ENCODE results near the gene HIPK2.

DNA sequence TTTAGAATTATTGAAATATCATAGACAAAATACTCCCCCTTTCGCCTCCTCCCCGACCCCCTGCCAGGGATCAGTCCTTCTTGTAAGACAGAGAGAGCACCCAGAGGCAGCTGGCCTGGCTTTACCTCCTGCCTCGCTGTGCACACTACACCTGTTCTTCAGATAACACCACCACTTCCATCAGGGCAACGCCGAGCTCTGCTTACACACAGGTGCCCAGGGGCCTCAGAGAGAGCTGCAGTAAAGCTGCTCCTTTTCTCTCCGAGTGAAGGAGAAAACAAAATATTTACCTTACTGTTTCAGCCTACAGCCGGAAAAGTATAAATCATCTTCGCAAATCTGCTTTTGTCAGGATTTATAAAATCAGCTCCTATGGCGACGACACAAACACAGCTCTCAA is 80.7 kb downstream of the HIPK2 start:
- TF ChIP-seq, protein P1, sequence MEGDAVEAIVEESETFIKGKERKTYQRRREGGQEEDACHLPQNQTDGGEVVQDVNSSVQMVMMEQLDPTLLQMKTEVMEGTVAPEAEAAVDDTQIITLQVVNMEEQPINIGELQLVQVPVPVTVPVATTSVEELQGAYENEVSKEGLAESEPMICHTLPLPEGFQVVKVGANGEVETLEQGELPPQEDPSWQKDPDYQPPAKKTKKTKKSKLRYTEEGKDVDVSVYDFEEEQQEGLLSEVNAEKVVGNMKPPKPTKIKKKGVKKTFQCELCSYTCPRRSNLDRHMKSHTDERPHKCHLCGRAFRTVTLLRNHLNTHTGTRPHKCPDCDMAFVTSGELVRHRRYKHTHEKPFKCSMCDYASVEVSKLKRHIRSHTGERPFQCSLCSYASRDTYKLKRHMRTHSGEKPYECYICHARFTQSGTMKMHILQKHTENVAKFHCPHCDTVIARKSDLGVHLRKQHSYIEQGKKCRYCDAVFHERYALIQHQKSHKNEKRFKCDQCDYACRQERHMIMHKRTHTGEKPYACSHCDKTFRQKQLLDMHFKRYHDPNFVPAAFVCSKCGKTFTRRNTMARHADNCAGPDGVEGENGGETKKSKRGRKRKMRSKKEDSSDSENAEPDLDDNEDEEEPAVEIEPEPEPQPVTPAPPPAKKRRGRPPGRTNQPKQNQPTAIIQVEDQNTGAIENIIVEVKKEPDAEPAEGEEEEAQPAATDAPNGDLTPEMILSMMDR (conservative IDR thresholded peaks at IDR 0.05; ENCODE audit: low read depth, low read length), result no peak
- TF ChIP-seq EZH2 (IDR thresholded peaks at IDR 0.05; ENCODE audit: borderline replicate concordance, low read depth, low read length, poor library complexity, severe bottlenecking), result no peak
